Measurements from ENCODE around the gene CEP135.
"Not testable (repeated sequence)": the region's sequence is repeated elsewhere in the genome, so short reads cannot be mapped to it uniquely, and the experiment has no call there.

The CEP135 gene

GRCh38 chr4:55948726-55949481 is at the start of gene CEP135:
Gene CEP135, plus strand, starts transcription at chr4:55948945. Its CDS starts 3,186 bp downstream, at chr4:55952131.
- DNase-seq (ENCODE audit: low read depth in 4 of 4, low spot score in 1 of 4) = peak; percentile 80 to 85 (median 84)

- no peak for DNase-seq (ENCODE audit: low read depth in 4 of 4, low spot score in 1 of 4)
Measured at GRCh38 chr4:55902677-55903076, 46.1 kb upstream of the CEP135 start.

- no peak for DNase-seq (ENCODE audit: low read depth in 4 of 4, low spot score in 1 of 4)
Measured at GRCh38 chr4:55903577-55903976, 45.2 kb upstream of the CEP135 start.

GRCh38 chr4:55904576-55904975 is 44.2 kb upstream of the CEP135 start:
- no peak for DNase-seq (ENCODE audit: low read depth in 4 of 4, low spot score in 1 of 4)

- no peak for DNase-seq (ENCODE audit: low read depth in 4 of 4, low spot score in 1 of 4)
Measured at GRCh38 chr4:55906323-55906722, 42.4 kb upstream of the CEP135 start.

- no peak for DNase-seq (ENCODE audit: low read depth in 4 of 4, low spot score in 1 of 4)
Measured at GRCh38 chr4:55906989-55907388, 41.8 kb upstream of the CEP135 start.

- DNase-seq (ENCODE audit: low read depth in 4 of 4, low spot score in 1 of 4) = no peak
Measured at GRCh38 chr4:55907469-55907868, 41.3 kb upstream of the CEP135 start.

GRCh38 chr4:55910140-55910539 is 38.6 kb upstream of the CEP135 start:
- DNase-seq (ENCODE audit: low read depth in 4 of 4, low spot score in 1 of 4) = no peak

GRCh38 chr4:55912249-55912648 is 36.5 kb upstream of the CEP135 start:
- no peak for DNase-seq (ENCODE audit: low read depth in 4 of 4, low spot score in 1 of 4)

- no peak for DNase-seq (ENCODE audit: low read depth in 4 of 4, low spot score in 1 of 4)
Measured at GRCh38 chr4:55920571-55920970, 28.2 kb upstream of the CEP135 start.

- DNase-seq (ENCODE audit: low read depth in 4 of 4, low spot score in 1 of 4) = no peak
Measured at GRCh38 chr4:55921093-55921492, 27.7 kb upstream of the CEP135 start.

GRCh38 chr4:55925241-55925640 is 23.5 kb upstream of the CEP135 start:
- no peak for DNase-seq (ENCODE audit: low read depth in 4 of 4, low spot score in 1 of 4)

GRCh38 chr4:55926610-55927009 is 22.1 kb upstream of the CEP135 start:
- no peak for DNase-seq (ENCODE audit: low read depth in 4 of 4, low spot score in 1 of 4)

GRCh38 chr4:55927803-55928437 is 20.8 kb upstream of the CEP135 start:
- no peak for DNase-seq (ENCODE audit: low read depth in 4 of 4, low spot score in 1 of 4)

GRCh38 chr4:55928846-55929245 is 19.9 kb upstream of the CEP135 start:
- no peak for DNase-seq (ENCODE audit: low read depth in 4 of 4, low spot score in 1 of 4)

- DNase-seq (ENCODE audit: low read depth in 4 of 4, low spot score in 1 of 4) = no peak
Measured at GRCh38 chr4:55931043-55931442, 17.7 kb upstream of the CEP135 start.

GRCh38 chr4:55931833-55932232 is 16.9 kb upstream of the CEP135 start:
- no peak for DNase-seq (ENCODE audit: low read depth in 4 of 4, low spot score in 1 of 4)

- no peak for DNase-seq (ENCODE audit: low read depth in 4 of 4, low spot score in 1 of 4)
Measured at GRCh38 chr4:55932511-55932910, 16.2 kb upstream of the CEP135 start.

GRCh38 chr4:55933611-55934010 is 15.1 kb upstream of the CEP135 start:
- no peak for DNase-seq (ENCODE audit: low read depth in 4 of 4, low spot score in 1 of 4)

- not testable (repeated sequence) for DNase-seq (ENCODE audit: low read depth in 4 of 4, low spot score in 1 of 4)
Measured at GRCh38 chr4:55935907-55936306, 12.8 kb upstream of the CEP135 start.

- DNase-seq (ENCODE audit: low read depth in 4 of 4, low spot score in 1 of 4) = no peak
Measured at GRCh38 chr4:55938481-55938880, 10.3 kb upstream of the CEP135 start.

GRCh38 chr4:55939421-55939820 is 9.3 kb upstream of the CEP135 start:
- no peak for DNase-seq (ENCODE audit: low read depth in 4 of 4, low spot score in 1 of 4)

Measured in stimulated activated CD4-positive, alpha-beta T cell treated with anti-CD3 and anti-CD28 coated beads, Interleukin-1b, Interleukin-23, amount 100 ng/mL, for 24 hours (primary cell).